WTC11 (cell line): ENCODE results near the gene DUSP5. TPM values are rescaled to one million over a fixed set of nuclear protein-coding genes. Genes with fewer than 3 reads are reported as not detected.

Source experiments
- ATAC-seq: fragments of 200-7000 bp; cut with Tn5 transposase; 2 replicates; pipeline ENCODE4 v1.10.0; 2021; ENCODE audit warnings: mild to moderate bottlenecking, moderate library complexity
- CTCF ChIA-PET: fragments of 300-600 bp; sonication (Branson Sonifier 250); formaldehyde crosslinking; loops from one replicate; lab custom pipeline; 2021; ENCODE audit warnings: antibody characterized with exemption; lab: Charles Lee
- POLR2A ChIA-PET: fragments of 350-600 bp; sonication (Branson Sonifier 250); formaldehyde crosslinking; loops from one replicate; lab custom pipeline; 2021; ENCODE audit warnings: antibody characterized with exemption; lab: Charles Lee
- DNase-seq: peaks from one replicate; pipeline ENCODE4 v3.0.0; 2021; ENCODE audit warnings: low spot score
- H3K27ac Mint-ChIP-seq: 2 replicates; pipeline ENCODE4 v1.8.0; 2021; ENCODE audit warnings: mixed read lengths
- H3K27me3 Mint-ChIP-seq: 2 replicates; pipeline ENCODE4 v1.8.0; 2021; ENCODE audit warnings: low read depth, mild to moderate bottlenecking, moderate library complexity, mixed read lengths
- H3K36me3 Mint-ChIP-seq: 2 replicates; pipeline ENCODE4 v1.8.0; 2021; ENCODE audit warnings: mixed read lengths
- H3K4me1 Mint-ChIP-seq: 2 replicates; pipeline ENCODE4 v1.8.0; 2022; ENCODE audit warnings: mixed read lengths
- H3K4me3 Mint-ChIP-seq: 2 replicates; pipeline ENCODE4 v1.8.0; 2021; ENCODE audit warnings: mild to moderate bottlenecking, moderate library complexity, mixed read lengths
- H3K9me3 Mint-ChIP-seq: 2 replicates; pipeline ENCODE4 v1.8.0; 2021; ENCODE audit warnings: mixed read lengths
- AFF4 ChIP-seq: sonication (generic); formaldehyde crosslinking; IDR thresholded peaks from 2 replicates; pipeline ENCODE4 v1.8.1; 2023; ENCODE audit warnings: mild to moderate bottlenecking, missing genetic modification reagents, borderline replicate concordance
- CREM ChIP-seq: sonication (generic); formaldehyde crosslinking; IDR thresholded peaks from 2 replicates; pipeline ENCODE4 v1.8.1; 2022; ENCODE audit warnings: mild to moderate bottlenecking, missing genetic modification reagents, moderate library complexity
- E2F5 ChIP-seq: sonication (generic); formaldehyde crosslinking; IDR thresholded peaks from 2 replicates; pipeline ENCODE4 v1.8.1; 2022; ENCODE audit warnings: mild to moderate bottlenecking, moderate library complexity, missing genetic modification reagents
- FOXJ3 ChIP-seq: sonication (generic); formaldehyde crosslinking; IDR thresholded peaks from 2 replicates; pipeline ENCODE4 v1.9.0; 2021; ENCODE audit warnings: missing genetic modification reagents, mild to moderate bottlenecking, borderline replicate concordance
- FOXP1 ChIP-seq: sonication (generic); formaldehyde crosslinking; IDR thresholded peaks from 2 replicates; pipeline ENCODE4 v1.8.0; 2022; ENCODE audit warnings: missing genetic modification reagents, mild to moderate bottlenecking, moderate library complexity, borderline replicate concordance
- HMGA2 ChIP-seq: fragments of 250-450 bp; sonication (Bioruptor Pico); IDR thresholded peaks from 2 replicates; pipeline ENCODE4 v1.4.0; 2021; ENCODE audit warnings: mild to moderate bottlenecking, moderate library complexity
- JAZF1 ChIP-seq: fragments of 250-450 bp; sonication (Bioruptor Pico); IDR thresholded peaks from 2 replicates; pipeline ENCODE4 v1.9.0; 2021; ENCODE audit warnings: moderate library complexity, mild to moderate bottlenecking, inconsistent platforms
- MYBL2 ChIP-seq: sonication (generic); formaldehyde crosslinking; IDR thresholded peaks from 2 replicates; pipeline ENCODE4 v1.8.1; 2023; ENCODE audit warnings: mild to moderate bottlenecking, moderate library complexity, missing genetic modification reagents
- NFE2L1 ChIP-seq: sonication (generic); formaldehyde crosslinking; IDR thresholded peaks from 2 replicates; pipeline ENCODE4 v1.8.1; 2023; ENCODE audit warnings: missing genetic modification reagents
- TEAD4 ChIP-seq: sonication (generic); formaldehyde crosslinking; IDR thresholded peaks from 2 replicates; pipeline ENCODE4 v1.8.0; 2022; ENCODE audit warnings: mild to moderate bottlenecking, missing genetic modification reagents
- USF1 ChIP-seq: sonication (generic); formaldehyde crosslinking; IDR thresholded peaks from 2 replicates; pipeline ENCODE4 v1.8.0; 2022; ENCODE audit warnings: mild to moderate bottlenecking, missing genetic modification reagents
- ZNF121 ChIP-seq: sonication (generic); formaldehyde crosslinking; IDR thresholded peaks from 2 replicates; pipeline ENCODE4 v1.8.0; 2023; ENCODE audit warnings: missing genetic modification reagents
- ZNF219 ChIP-seq: sonication (generic); formaldehyde crosslinking; IDR thresholded peaks from 2 replicates; pipeline ENCODE4 v1.8.0; 2023; ENCODE audit warnings: missing genetic modification reagents, mild to moderate bottlenecking, borderline replicate concordance
- ZNF671 ChIP-seq: fragments of 250-450 bp; sonication (Bioruptor Pico); IDR thresholded peaks from 2 replicates; pipeline ENCODE4 v1.8.0; 2021; ENCODE audit warnings: mild to moderate bottlenecking
- total RNA-seq: library from RNA; stranded (reverse); gene quantifications from 3 replicates; pipeline ENCODE4 v1.2.3, GENCODE V29; 2021
- TF ChIP-seq, protein P1 (sequence below): sonication (generic); formaldehyde crosslinking; IDR thresholded peaks from 2 replicates; pipeline ENCODE4 v1.8.1; 2023; ENCODE audit warnings: mild to moderate bottlenecking, missing genetic modification reagents, moderate library complexity
- TF ChIP-seq, protein P2 (sequence below): sonication (generic); formaldehyde crosslinking; IDR thresholded peaks from 2 replicates; pipeline ENCODE4 v1.8.1; 2022; ENCODE audit warnings: missing genetic modification reagents, borderline replicate concordance
- TF ChIP-seq, protein P3 (sequence below): sonication (generic); formaldehyde crosslinking; IDR thresholded peaks from 2 replicates; pipeline ENCODE4 v1.8.0; 2022; ENCODE audit warnings: missing genetic modification reagents

The DUSP5 gene
- total RNA-seq, 1 experiment from 2014 or later = 55.1 TPM

- Mint-ChIP-seq H3K27ac (peak overlapping the region; percentile 82; the same call in 1 of the 2 replicates), H3K36me3 (peaks cover 95% of the 10 kb centered on the region)
Observed at GRCh38 chr10:110508159-110508788, 10.6 kb downstream of the DUSP5 start.

GRCh38 chr10:110508806-110509544 lies 11.3 kb downstream of the DUSP5 start:
- peaks cover 92% of the 10 kb centered on the region for H3K36me3 Mint-ChIP-seq
- POLR2A ChIA-PET = no interaction called here

More at GRCh38 chr10:110508159-110508788, 10.6 kb downstream of the DUSP5 start:
- ATAC-seq (no peak), DNase-seq (no peak)
- no peak for TF ChIP-seq USF1
- TF ChIP-seq ZNF121 (CRISPR knock-in tag) = no peak
- TF ChIP-seq AFF4 (CRISPR knock-in tag) = no peak
- no peak for TF ChIP-seq ZNF671 (CRISPR knock-in tag)
- TF ChIP-seq FOXP1 (CRISPR knock-in tag) = no peak
- H3K9me3 Mint-ChIP-seq = no peaks in the 10 kb centered on the region
- ChIA-PET CTCF (interaction anchor here (0.5 kb wide), 1 partner anchor 73 kb away, joined by 4 read pairs; no protein-coding TSS in a partner anchor), POLR2A (no interaction called here)
- no peaks in the 10 kb centered on the region for H3K27me3 Mint-ChIP-seq
- H3K4me1 Mint-ChIP-seq = peaks cover 23% of the 10 kb centered on the region
- no peak overlapping the region for H3K4me3 Mint-ChIP-seq

More at GRCh38 chr10:110508806-110509544, 11.3 kb downstream of the DUSP5 start:
- Mint-ChIP-seq H3K9me3 (no peaks in the 10 kb centered on the region), H3K4me3 (no peak overlapping the region), H3K27ac (peak overlapping the region; percentile 45; the same call in 1 of the 2 replicates), H3K27me3 (no peaks in the 10 kb centered on the region), H3K4me1 (peaks cover 22% of the 10 kb centered on the region)
- no peak for DNase-seq
- ATAC-seq = no peak
- TF ChIP-seq MYBL2 (CRISPR knock-in tag) (no peak), ZNF219 (CRISPR knock-in tag) (no peak), E2F5 (CRISPR knock-in tag) (no peak), CREM (no peak), JAZF1 (CRISPR knock-in tag) (no peak), HMGA2 (no peak), TEAD4 (CRISPR knock-in tag) (no peak), NFE2L1 (CRISPR knock-in tag) (no peak), FOXJ3 (CRISPR knock-in tag) (no peak)
- TF ChIP-seq, protein P1, sequence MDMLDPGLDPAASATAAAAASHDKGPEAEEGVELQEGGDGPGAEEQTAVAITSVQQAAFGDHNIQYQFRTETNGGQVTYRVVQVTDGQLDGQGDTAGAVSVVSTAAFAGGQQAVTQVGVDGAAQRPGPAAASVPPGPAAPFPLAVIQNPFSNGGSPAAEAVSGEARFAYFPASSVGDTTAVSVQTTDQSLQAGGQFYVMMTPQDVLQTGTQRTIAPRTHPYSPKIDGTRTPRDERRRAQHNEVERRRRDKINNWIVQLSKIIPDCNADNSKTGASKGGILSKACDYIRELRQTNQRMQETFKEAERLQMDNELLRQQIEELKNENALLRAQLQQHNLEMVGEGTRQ (CRISPR knock-in tag) = no peak
- TF ChIP-seq, protein P2, sequence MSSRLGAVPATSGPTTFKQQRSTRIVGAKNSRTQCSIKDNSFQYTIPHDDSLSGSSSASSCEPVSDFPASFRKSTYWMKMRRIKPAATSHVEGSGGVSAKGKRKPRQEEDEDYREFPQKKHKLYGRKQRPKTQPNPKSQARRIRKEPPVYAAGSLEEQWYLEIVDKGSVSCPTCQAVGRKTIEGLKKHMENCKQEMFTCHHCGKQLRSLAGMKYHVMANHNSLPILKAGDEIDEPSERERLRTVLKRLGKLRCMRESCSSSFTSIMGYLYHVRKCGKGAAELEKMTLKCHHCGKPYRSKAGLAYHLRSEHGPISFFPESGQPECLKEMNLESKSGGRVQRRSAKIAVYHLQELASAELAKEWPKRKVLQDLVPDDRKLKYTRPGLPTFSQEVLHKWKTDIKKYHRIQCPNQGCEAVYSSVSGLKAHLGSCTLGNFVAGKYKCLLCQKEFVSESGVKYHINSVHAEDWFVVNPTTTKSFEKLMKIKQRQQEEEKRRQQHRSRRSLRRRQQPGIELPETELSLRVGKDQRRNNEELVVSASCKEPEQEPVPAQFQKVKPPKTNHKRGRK (CRISPR knock-in tag) = no peak
- TF ChIP-seq, protein P3, sequence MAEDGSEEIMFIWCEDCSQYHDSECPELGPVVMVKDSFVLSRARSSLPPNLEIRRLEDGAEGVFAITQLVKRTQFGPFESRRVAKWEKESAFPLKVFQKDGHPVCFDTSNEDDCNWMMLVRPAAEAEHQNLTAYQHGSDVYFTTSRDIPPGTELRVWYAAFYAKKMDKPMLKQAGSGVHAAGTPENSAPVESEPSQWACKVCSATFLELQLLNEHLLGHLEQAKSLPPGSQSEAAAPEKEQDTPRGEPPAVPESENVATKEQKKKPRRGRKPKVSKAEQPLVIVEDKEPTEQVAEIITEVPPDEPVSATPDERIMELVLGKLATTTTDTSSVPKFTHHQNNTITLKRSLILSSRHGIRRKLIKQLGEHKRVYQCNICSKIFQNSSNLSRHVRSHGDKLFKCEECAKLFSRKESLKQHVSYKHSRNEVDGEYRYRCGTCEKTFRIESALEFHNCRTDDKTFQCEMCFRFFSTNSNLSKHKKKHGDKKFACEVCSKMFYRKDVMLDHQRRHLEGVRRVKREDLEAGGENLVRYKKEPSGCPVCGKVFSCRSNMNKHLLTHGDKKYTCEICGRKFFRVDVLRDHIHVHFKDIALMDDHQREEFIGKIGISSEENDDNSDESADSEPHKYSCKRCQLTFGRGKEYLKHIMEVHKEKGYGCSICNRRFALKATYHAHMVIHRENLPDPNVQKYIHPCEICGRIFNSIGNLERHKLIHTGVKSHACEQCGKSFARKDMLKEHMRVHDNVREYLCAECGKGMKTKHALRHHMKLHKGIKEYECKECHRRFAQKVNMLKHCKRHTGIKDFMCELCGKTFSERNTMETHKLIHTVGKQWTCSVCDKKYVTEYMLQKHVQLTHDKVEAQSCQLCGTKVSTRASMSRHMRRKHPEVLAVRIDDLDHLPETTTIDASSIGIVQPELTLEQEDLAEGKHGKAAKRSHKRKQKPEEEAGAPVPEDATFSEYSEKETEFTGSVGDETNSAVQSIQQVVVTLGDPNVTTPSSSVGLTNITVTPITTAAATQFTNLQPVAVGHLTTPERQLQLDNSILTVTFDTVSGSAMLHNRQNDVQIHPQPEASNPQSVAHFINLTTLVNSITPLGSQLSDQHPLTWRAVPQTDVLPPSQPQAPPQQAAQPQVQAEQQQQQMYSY = no peak
- CTCF ChIA-PET = interaction anchor here (0.5 to 1.3 kb wide), 2 partner anchors 72 to 155 kb away, joined by 3 to 4 read pairs; no protein-coding TSS in a partner anchor
